GM20000 (cell line): ENCODE measurements around the gene SNAPC4.

Experiments
- DNase-seq: peaks from one replicate; pipeline ENCODE4 v3.0.0; 2012; ENCODE audit warnings: low spot score
- TF ChIP-seq, protein P1 (sequence below): IDR thresholded peaks from 2 replicates; pipeline ENCODE4 v1.5.1; 2012; ENCODE audit warnings: mild to moderate bottlenecking, control low read depth; ENCODE audit errors: extremely low read depth, missing control alignments

Gene SNAPC4, protein sequence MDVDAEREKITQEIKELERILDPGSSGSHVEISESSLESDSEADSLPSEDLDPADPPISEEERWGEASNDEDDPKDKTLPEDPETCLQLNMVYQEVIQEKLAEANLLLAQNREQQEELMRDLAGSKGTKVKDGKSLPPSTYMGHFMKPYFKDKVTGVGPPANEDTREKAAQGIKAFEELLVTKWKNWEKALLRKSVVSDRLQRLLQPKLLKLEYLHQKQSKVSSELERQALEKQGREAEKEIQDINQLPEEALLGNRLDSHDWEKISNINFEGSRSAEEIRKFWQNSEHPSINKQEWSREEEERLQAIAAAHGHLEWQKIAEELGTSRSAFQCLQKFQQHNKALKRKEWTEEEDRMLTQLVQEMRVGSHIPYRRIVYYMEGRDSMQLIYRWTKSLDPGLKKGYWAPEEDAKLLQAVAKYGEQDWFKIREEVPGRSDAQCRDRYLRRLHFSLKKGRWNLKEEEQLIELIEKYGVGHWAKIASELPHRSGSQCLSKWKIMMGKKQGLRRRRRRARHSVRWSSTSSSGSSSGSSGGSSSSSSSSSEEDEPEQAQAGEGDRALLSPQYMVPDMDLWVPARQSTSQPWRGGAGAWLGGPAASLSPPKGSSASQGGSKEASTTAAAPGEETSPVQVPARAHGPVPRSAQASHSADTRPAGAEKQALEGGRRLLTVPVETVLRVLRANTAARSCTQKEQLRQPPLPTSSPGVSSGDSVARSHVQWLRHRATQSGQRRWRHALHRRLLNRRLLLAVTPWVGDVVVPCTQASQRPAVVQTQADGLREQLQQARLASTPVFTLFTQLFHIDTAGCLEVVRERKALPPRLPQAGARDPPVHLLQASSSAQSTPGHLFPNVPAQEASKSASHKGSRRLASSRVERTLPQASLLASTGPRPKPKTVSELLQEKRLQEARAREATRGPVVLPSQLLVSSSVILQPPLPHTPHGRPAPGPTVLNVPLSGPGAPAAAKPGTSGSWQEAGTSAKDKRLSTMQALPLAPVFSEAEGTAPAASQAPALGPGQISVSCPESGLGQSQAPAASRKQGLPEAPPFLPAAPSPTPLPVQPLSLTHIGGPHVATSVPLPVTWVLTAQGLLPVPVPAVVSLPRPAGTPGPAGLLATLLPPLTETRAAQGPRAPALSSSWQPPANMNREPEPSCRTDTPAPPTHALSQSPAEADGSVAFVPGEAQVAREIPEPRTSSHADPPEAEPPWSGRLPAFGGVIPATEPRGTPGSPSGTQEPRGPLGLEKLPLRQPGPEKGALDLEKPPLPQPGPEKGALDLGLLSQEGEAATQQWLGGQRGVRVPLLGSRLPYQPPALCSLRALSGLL (N-terminal part only)

DNA sequence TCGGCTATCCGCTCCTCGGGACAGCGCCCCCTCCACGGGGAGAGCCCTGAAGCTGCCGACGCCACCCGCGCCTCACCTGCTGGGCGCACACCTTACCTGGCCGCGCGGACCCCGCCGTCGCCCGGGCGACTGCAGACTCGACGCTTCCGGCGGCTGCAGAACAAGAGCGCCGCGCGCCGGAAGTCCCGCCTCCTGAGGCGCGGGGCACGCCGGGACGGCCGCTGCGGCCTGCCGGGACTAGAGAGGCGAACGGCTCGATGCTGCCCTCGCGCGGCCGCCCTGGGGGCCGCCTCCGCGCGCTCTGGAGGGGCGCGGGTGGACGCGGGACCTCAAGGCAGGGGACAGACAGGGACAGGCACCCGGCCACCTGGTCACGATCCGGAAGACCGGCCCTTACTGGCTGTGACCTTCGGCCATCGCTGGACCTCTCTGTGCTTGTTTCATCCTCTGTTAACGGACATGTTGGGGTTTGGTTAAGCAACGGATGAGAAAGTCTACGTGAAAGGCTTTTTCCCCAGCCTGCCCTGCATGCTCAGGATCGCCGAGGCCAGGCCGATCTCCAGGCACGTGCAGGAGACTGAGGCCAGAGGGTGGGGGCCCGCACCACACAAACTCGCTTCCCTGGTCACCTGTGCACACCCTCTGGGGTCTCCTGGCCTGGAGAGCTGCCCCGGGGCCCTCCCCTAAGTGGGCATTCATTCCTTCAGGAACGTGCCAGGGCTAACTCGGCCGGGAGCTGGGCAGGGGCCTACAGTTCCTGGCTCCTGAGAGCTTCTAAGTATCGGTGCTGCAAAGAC lies at the start of gene SNAPC4:
TSS of gene SNAPC4 (minus strand) at position 133 of the 797 bp plus-strand sequence. CDS start 1,742 bp downstream, outside the sequence.
- DNase-seq: peak; percentile 99
- TF ChIP-seq, protein P1, sequence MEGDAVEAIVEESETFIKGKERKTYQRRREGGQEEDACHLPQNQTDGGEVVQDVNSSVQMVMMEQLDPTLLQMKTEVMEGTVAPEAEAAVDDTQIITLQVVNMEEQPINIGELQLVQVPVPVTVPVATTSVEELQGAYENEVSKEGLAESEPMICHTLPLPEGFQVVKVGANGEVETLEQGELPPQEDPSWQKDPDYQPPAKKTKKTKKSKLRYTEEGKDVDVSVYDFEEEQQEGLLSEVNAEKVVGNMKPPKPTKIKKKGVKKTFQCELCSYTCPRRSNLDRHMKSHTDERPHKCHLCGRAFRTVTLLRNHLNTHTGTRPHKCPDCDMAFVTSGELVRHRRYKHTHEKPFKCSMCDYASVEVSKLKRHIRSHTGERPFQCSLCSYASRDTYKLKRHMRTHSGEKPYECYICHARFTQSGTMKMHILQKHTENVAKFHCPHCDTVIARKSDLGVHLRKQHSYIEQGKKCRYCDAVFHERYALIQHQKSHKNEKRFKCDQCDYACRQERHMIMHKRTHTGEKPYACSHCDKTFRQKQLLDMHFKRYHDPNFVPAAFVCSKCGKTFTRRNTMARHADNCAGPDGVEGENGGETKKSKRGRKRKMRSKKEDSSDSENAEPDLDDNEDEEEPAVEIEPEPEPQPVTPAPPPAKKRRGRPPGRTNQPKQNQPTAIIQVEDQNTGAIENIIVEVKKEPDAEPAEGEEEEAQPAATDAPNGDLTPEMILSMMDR: peak; percentile 95

DNA sequence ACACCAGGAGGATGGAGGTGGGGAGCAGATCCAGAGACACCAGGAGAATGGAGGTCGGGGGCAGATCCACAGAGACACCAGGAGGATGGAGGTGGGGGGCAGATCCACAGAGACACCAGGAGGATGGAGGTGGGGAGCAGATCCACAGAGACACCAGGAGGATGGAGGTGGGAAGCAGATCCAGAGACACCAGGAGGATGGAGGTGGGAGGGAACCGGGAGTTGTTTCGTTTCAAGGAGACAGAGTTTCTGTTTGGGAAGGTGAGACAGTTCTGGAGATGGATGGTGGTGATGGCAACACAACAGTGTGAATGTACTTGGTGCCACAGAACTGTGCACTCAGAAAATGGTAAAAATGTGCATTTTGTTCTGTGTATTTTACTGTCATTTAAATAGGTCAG lies 48.7 kb upstream of the SNAPC4 start:
- no peak for DNase-seq
- TF ChIP-seq, protein P1: no peak

DNA sequence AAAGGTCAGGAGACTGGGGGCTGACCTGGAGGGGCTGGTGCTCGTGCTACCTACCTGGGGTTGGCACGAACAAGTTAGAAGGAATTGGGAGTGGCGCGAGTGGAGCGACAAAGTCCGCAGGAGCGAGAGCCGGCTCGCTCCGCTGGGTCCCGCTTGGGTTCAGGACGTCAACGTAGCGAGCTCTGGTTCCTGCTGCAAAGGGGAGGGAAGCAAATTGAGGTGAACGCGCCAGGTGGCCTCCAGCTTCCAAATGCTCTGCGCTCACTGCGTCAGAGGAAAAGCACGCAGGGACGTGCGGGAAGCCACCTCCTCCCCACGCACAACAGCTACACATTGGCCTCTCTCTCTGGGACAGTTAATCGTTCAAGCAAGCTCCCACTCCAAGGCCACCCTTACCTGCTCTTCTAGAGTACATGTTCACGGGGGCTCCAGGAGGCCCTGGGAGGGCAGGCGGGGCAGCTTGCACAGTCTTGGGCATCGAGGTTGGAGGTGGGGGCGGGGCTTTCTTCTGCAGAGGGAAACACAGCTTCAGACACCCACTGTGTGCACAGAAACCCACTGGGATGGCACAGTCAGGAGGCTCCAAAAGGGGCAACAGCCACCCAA lies 47.3 kb upstream of the SNAPC4 start:
- DNase-seq: no peak
- TF ChIP-seq, protein P1: no peak

DNA sequence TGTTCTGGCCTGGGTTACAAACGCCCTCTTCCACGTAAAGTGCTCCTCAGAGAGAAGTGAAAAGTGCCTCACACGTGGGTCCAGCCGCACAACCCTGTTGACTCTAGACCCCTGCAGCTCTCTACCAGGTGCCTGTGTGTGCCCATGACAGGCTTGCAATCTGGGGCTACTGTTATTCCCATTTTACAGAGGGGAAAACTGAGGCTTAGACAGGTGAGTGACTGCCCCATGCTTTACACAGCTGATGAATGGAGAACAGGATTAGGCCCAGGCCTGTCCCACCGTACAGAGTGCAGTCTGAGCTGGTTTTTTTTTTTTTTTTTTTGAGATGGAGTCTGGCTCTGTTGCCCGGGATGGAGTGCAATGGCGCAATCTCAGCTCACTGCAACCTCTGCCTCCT lies 45.8 kb upstream of the SNAPC4 start:
- TF ChIP-seq, protein P1: no peak

DNA sequence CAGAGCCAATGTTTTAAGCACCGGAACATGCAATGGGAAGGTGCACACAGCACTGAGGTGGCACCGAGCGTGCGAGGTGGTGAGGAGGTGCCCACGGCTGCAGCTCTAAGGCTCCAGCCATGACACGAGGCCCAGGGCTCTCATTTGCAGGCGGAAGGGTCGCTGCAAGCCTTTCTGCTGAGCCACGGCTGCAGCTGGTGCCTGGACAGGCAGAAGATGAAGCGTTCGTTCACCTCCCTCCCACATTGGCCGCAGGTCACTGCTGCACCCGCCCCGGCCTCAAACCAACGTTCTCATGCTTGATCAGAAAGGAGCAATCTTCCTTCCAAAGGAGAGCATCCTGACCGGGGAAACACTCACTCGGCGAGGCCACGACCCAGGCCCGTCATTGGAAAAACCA lies 44.1 kb upstream of the SNAPC4 start:
- DNase-seq: no peak
- TF ChIP-seq, protein P1: no peak

More for the DNA sequence above, 45.8 kb upstream of the SNAPC4 start:
- DNase-seq: no peak

DNA sequence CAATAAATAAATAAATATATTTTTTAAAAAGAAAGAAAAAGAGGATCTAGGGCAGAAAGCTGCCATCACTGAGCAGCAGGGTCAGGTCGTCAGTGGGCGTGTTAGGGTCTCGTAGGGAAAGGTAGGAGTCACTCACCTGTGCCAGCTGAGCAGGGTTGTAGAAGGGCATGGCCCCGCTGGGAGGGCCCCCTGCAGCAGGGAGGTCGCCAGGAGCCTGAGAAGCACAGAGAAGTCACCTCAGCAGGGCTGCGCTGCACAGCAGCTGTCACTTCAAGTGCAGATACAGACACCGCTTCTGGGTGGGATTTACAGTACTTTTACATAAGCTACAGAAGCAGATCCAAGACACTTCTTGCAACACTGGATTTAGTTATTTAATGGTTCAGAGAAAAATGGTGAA lies 43.7 kb upstream of the SNAPC4 start:
- no peak for DNase-seq
- TF ChIP-seq, protein P1: no peak
